ENCODE results near the gene SLC1A2.

SLC1A2 gene

DNA sequence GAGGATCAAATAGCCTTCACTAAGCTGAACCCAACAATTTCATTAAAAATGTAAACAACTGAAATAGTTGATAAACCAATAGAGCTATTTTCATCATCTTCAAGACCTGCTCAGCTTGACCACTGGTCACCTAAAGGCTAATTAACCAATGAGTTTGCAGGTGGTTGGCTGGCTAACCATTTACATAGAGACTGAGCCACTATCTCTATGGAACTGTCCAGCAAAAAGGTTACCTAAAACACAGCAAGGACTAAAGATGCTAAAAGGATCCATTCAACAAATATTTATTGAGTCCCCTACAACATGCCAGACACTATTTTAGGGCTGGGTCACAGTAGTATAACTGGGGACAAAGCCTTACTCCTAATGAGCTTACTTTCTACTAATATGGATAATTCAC, 156.6 kb downstream of the SLC1A2 start:
- DNase-seq: no peak

- DNase-seq: no peak
These were observed 157.3 kb downstream of the SLC1A2 start for GRCh38 chr11:35262056-35262455.

- DNase-seq: no peak
These were observed 158.2 kb downstream of the SLC1A2 start for GRCh38 chr11:35261197-35261596.

DNA sequence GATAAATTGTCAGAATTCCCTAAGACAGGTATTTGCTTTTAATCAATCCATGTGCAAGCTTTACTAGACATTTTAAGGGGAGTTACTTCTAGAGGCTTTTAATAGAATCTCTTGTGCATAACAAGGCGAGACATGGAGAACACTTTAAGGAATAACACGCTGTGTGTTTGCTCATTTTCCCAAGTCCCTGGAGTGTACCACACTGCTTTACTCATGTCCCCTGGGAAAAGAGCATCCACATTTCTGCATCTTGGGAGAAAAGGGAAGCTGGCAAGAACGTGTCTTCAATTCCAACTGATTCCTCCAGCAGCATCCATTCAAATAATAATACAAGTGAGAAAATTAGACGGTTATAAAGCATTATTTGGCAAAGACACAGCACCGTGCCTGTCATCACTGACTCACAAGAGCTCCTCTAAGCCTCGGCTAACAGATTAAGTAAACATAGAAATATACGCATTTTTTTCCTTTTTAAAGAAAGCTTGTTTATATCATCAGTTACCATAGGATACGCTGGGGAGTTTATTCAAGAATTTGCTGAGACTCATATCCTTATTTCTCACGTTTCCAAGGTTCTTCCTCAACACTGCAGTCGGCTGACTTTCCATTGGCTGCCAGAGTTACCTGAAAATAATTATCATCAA, 158.9 kb downstream of the SLC1A2 start:
- DNase-seq: no peak

DNA sequence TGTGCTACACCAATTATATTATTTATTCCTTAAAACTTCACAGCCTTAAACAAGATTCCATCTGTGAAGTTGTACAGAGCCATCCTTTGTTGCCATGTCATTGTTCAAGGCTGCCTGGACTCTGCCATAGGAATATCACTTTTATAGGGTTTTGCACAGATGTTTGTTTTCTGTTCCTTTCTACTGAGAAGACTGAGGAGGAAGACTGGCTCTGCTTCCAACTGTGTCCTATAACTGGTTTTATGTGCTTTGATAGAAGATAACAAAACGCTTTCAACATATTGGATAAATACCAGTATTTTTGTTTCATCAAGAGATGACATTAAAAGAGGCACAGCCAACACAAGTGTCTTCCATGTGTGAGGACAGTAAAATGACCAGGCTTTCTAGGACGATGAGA, 159.8 kb downstream of the SLC1A2 start:
- DNase-seq: no peak

- DNase-seq: peak in 1 of 2 donors; percentile 63
These were observed 162.1 kb downstream of the SLC1A2 start for GRCh38 chr11:35257281-35257680.

DNA sequence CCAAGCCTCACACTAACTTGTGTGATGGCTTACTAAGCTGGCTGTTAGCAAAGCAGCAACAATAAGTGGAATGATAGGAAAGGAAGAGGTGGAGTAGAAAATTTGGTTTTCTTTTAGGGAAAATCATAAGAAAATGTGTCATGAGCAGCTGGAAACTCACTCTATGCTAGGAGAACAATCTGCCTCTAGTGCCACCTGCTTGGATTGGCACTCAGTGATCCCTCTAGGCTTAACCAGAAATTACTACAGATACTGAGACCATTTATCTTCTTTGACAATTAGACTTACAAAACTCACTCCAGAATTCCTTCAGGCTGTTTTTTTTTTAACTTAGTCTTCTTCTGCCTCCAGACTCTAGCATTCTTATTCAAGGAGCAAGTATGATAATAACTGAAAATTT, 163.1 kb downstream of the SLC1A2 start:
- no peak for DNase-seq

GRCh38 chr11:35255514-35255913, 163.8 kb downstream of the SLC1A2 start:
- DNase-seq: no peak

DNA sequence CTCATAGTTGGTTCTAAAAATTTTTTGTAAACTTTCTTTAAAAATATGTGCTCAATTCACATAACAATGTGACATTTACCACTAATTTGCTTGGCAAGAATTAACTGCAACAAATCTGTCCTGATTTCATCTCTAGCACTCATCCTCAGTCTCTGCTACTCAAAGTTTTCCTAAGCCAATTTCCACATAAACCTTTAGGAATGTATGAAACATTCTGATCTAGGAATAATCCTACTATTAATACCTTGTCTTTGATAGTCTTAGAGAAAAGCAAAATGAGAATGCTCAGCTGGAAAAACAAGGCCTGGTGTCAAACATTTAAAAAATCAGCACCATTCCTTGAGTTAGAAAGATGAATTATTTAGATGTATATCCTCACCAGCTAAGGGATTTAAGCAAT, 166.1 kb downstream of the SLC1A2 start:
- no peak for DNase-seq

GRCh38 chr11:35250621-35251020, 168.7 kb downstream of the SLC1A2 start:
- no peak for DNase-seq

- DNase-seq: no peak
These were observed 169.2 kb downstream of the SLC1A2 start for GRCh38 chr11:35250192-35250591.

- DNase-seq: no peak
These were observed 170.6 kb downstream of the SLC1A2 start for GRCh38 chr11:35248558-35249323.

DNA sequence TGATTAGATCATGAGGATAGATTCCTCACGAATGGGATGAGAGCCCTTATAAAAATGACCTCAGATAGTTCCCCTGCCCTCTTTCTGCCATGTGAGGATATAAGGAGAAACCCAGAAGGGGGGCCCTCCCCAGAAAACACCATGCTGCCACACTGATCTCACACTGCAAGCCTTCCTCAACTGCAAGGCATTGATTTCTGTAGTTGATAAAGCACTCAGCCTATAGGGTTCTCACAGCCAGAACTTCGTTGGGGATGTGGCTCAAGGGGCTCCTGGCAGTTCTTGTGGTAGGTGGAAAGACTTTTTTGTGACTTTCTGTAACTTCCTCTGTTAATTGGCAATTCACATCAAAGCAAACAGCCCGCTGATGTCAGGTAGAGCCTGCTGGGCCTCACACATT, 171.5 kb downstream of the SLC1A2 start:
- peak; percentile 47 to 66 for DNase-seq

DNA sequence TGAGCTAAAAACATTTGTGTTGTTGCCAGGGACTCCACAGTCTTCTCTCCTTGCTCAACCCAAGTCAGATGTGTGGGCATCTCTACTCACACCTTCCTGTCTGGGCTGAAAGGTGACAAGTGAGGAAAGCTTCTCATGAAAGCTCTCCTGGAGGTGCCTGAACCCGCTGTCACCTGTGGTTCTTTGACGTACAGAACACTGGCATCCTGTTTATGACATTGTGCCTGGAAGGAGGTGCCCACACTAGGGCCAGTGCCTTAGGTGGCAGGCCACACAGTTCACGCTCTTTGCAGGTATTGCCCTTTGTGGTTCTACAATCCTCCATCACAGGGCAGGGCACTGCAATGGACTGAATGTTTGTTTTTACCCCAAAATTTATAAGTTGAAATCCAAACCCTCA, 171.9 kb downstream of the SLC1A2 start:
- DNase-seq: peak; percentile 90 to 91

GRCh38 chr11:35246745-35247144, 172.6 kb downstream of the SLC1A2 start:
- no peak for DNase-seq

GRCh38 chr11:35245786-35246185, 173.6 kb downstream of the SLC1A2 start:
- DNase-seq: no peak

DNA sequence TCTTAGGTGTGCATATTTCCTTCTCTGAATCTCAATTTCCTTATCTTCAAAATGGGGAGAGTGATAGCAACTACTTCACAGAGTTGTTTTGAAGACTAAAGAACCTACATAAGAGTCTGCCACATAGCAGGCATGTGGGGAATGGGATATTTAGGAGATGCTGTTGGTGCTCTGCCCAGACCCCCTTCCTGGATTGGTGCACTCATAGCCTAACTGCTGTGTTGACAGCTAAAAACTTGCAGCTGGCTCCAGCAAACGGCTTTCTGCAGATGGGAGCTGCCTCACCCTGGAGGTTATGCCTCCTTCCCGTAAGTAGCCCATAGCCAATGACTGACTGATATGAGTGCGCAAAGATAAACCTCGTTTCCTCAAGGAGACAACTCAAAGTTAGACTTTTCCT, 174.3 kb downstream of the SLC1A2 start:
- no peak for DNase-seq

- DNase-seq: no peak
These were observed 175.6 kb downstream of the SLC1A2 start for GRCh38 chr11:35243774-35244173.

DNA sequence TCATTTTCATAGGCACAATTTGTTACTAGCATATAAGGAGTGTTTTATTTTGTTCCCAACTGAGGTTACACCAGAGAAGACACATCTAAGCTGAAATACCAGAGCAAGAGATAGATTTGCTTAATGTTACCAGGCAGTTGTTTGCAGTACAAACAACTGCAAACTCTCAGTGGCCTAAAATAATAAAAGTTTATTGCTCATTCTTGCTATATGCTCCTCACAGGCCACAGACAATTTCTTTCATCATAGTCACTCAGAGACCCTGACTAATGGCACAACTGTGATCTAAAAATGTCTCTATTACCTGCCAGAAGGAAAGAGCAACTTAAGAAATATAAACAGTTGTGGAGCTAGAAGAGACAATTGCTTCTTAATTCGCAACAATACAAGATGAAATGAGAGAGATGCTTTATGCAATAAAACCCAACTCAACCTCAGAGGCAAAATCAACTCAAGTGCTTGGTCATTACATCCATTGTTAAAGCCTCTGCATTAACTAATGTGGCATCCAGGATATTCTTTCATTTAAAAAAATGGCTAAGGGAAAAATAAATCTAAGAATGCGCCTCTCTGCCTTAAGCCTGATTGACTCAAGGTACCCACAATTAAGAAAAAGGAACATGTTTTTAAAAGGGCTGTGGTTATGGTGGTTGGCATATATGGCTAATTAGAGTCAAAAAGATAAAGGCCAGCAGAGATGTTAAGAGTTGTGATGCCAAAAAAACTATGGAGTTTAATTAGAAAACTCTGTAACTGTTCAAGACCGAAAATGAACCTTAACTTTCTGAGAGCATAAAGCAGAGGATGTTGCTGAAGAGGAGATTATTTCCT, 176.7 kb downstream of the SLC1A2 start:
- DNase-seq: peak in 1 of 2 donors; percentile 35

- no peak for DNase-seq
These were observed 177.8 kb downstream of the SLC1A2 start for GRCh38 chr11:35241531-35241930.

DNA sequence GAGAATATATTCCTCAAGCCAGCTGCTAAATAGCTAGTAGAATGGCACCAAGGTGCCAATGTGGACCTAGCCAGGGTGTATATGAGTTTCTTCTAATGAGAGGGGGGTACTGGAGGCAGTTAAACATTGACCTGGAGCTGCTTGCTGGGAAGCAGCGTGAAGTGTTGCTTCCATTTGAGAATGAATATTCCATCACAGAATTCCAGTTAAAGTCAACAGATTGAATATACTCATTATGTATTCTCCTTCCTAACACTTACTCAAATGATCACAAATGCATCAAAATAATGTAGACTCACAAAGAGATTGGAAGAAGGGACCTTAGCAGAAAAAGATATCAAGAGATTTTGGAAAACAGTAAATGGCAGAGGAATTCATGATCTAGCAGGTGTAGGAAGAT, 178.3 kb downstream of the SLC1A2 start:
- no peak for DNase-seq

DNA sequence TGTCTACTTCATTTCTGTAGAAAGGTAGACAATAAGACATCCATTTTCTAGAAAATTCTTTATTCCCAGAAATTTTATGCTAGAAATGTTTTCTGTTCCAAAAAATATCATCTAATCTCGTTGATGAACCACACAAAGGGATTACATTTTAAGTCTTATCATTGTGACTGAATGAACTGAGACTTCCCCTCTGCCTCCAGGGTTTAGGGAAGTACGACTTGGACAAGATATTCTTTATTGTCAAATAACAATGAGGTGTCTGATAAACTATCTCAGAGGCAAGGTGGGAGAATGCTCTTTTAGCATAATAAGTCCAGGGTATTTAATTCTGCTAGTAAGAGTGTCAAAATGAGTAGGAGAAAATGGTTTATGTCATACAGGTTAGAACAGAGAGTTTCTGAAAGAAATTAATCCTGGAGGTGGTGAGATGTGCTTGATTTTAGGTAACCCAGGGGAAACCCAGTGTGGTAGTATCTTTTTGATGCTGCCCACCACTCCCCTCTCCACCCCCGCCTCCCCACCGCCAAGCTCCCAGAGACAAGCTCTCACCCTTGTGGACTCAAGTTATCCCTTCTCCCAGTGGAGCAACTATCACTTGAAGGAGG, 179.8 kb downstream of the SLC1A2 start:
- DNase-seq: no peak

- no peak for DNase-seq
These were observed 180.5 kb downstream of the SLC1A2 start for GRCh38 chr11:35238882-35239281.
